HEK293 (cell line): ENCODE results near the gene HIF1A.

Experiments used
- MYNN ChIP-seq: fragments of 450-650 bp; formaldehyde crosslinking; IDR thresholded peaks from 2 replicates; pipeline ENCODE4 v1.5.1; 2016; ENCODE audit warnings: missing biosample characterization, missing genetic modification characterization, borderline replicate concordance
- TCF7L2 ChIP-seq: IDR thresholded peaks from 2 replicates; pipeline ENCODE4 v1.6.1; 2011; ENCODE audit warnings: low read depth, mild to moderate bottlenecking, inconsistent platforms, low read length, moderate library complexity, borderline replicate concordance
- ZNF280C ChIP-seq: fragments of 450-650 bp; formaldehyde crosslinking; IDR thresholded peaks from 2 replicates; pipeline ENCODE4 v1.5.1; 2016; ENCODE audit warnings: missing biosample characterization, missing genetic modification characterization
- ZNF501 ChIP-seq: fragments of 450-650 bp; formaldehyde crosslinking; IDR thresholded peaks from 2 replicates; pipeline ENCODE4 v1.5.1; 2016; ENCODE audit warnings: missing biosample characterization, missing genetic modification characterization
- ZNF544 ChIP-seq: fragments of 450-650 bp; formaldehyde crosslinking; IDR thresholded peaks from 2 replicates; pipeline ENCODE4 v1.5.0; 2017; ENCODE audit warnings: missing biosample characterization, missing genetic modification characterization
- ZSCAN23 ChIP-seq: fragments of 450-650 bp; formaldehyde crosslinking; IDR thresholded peaks from 2 replicates; pipeline ENCODE4 v1.5.1; 2016; ENCODE audit warnings: missing biosample characterization, missing genetic modification characterization
- TF ChIP-seq, protein P1 (sequence below): fragments of 450-650 bp; formaldehyde crosslinking; IDR thresholded peaks from 2 replicates; pipeline ENCODE4 v1.5.1; 2016; ENCODE audit warnings: missing biosample characterization, missing genetic modification characterization

DNA sequence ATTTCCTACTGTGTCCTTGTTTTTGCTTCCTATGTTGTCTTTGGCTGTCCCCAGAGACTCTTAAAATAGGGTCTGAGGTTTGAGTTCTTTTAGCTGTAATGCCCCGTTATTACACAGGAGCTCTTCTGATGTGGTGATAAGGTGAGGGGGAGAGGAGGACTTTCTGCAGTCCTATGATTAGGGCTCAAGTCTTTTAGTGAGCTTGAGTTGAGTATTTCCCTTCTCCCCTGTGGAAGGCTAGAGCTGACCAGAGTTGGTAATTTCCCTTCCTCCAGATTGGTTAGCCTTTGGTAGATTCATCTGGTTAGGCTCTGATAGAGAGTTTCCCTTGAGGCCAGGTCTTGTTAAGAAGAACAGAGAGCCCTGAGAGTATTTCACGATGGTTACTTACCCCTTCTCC, 4.3 kb upstream of the HIF1A start:
- TF ChIP-seq MYNN (tag by site-specific recombination) (no peak), TCF7L2 (no peak), ZNF544 (tag by site-specific recombination) (no peak), ZNF501 (tag by site-specific recombination) (no peak), ZSCAN23 (tag by site-specific recombination) (no peak), ZNF280C (no peak)
- TF ChIP-seq, protein P1, sequence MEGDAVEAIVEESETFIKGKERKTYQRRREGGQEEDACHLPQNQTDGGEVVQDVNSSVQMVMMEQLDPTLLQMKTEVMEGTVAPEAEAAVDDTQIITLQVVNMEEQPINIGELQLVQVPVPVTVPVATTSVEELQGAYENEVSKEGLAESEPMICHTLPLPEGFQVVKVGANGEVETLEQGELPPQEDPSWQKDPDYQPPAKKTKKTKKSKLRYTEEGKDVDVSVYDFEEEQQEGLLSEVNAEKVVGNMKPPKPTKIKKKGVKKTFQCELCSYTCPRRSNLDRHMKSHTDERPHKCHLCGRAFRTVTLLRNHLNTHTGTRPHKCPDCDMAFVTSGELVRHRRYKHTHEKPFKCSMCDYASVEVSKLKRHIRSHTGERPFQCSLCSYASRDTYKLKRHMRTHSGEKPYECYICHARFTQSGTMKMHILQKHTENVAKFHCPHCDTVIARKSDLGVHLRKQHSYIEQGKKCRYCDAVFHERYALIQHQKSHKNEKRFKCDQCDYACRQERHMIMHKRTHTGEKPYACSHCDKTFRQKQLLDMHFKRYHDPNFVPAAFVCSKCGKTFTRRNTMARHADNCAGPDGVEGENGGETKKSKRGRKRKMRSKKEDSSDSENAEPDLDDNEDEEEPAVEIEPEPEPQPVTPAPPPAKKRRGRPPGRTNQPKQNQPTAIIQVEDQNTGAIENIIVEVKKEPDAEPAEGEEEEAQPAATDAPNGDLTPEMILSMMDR (tag by site-specific recombination) = no peak
